Stomach smooth muscle (tissue), 2 donors: Measurements from ENCODE around the gene CTSZ.

Experiments used
- H3K27ac ChIP-seq: one replicate; pipeline ENCODE4 v1.7.0; 2013; ENCODE audit warnings: mild to moderate bottlenecking, low read length, inconsistent platforms
- H3K27me3 ChIP-seq, 2 donors: one replicate each; pipeline ENCODE4 v1.7.0; 2013; ENCODE audit warnings: low read length in 2 of 2; ENCODE audit not compliant: insufficient read depth in 2 of 2, control insufficient read depth in 1 of 2
- H3K36me3 ChIP-seq, 2 donors: one replicate each; pipeline ENCODE4 v1.7.0; 2013; ENCODE audit warnings: low read length in 2 of 2; ENCODE audit not compliant: control insufficient read depth in 2 of 2, insufficient read depth in 2 of 2
- H3K4me1 ChIP-seq: one replicate; pipeline ENCODE4 v1.7.0; 2013; ENCODE audit warnings: low read length; ENCODE audit not compliant: control insufficient read depth, insufficient read depth
- H3K4me3 ChIP-seq, 2 donors: one replicate each; pipeline ENCODE4 v1.7.0; 2013; ENCODE audit warnings: low read length in 2 of 2
- H3K9ac ChIP-seq, 2 donors: one replicate each; pipeline ENCODE4 v1.7.0; 2013; ENCODE audit warnings: low read length in 2 of 2, mild to moderate bottlenecking in 1 of 2
- H3K9me3 ChIP-seq, 2 donors: one replicate each; pipeline ENCODE4 v1.7.0; 2013; ENCODE audit warnings: low read length in 2 of 2; ENCODE audit not compliant: control insufficient read depth in 2 of 2
- donor health status: healthy.
- donor health status: Pancreatic carcinoma.

The CTSZ gene

DNA sequence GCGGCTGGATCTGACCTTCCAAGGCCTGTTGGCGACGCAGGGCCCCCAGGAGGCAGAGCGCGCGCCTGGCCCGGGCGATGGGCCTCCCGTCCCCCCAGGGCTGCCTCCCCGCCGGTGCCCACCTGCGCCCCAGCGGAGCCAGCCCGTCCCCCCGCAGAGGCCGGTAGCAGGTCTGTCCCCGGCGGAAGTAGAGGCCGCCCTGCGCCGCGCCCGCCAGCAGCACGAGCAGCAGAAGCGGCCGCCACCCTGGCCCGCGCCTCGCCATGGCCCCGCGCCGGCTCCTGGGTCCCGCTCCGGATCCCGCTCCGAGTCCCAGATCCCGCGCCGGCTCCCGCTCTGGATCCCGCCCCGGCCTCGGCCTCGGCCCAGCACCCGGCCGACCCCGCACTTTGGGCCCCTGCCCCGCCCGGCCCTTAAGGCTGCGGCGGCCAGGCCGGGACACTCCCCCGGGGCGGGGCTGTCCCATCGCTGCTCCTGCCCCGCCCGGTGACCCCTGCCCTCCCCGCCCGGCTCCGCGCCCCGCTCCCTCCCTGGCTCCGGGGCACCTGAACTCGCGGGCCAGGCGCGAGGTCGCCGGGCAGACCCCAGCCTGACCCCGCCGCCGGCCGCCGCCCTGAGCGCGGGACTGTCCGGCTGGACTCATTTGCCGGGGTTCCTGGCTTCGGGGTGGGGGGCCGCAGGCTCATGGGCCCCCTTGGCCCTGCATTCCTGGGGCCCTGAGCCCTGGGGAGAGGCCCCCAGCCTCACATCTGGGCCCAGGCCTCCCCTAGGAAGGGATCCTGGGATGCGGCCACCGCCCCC lies at the start of gene CTSZ:
Gene CTSZ (minus strand): TSS at position 391 of the 801 bp plus-strand sequence. CDS start 126 bp downstream, at position 265.
- no peaks in the 10 kb centered on the region for H3K9me3 ChIP-seq
- peak within 1 kb of the TSS; percentile 84 to 89 for H3K4me3 ChIP-seq
- peaks cover 30% of the 10 kb centered on the region for H3K4me1 ChIP-seq
- peak within 1 kb of the TSS; percentile 90 to 91 for H3K9ac ChIP-seq
- peaks cover 0 to 2% of the 10 kb centered on the region in 2 donors for H3K36me3 ChIP-seq
- no peaks in the 10 kb centered on the region for H3K27me3 ChIP-seq
- peak within 1 kb of the TSS; percentile 53 for H3K27ac ChIP-seq

DNA sequence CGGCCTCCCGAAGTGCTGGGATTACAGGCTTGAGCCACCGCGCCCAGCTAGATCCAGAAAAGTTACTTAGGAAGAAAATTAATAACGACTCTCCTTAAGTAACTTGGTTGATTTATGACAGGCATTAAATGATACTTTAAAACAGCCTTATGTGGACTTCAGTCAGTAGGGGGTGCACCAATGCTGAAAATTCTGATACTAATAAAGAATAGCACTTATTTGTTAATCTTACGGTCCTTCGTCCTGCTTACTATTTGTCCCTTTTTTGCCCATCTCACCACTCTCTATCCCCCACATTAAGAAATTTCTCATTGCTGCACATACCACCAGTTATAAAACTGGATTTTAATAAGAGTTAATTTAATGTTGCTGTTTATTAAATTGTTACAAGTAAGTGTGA lies 48.2 kb upstream of the CTSZ start:
- Histone ChIP-seq H3K4me3 (no peak overlapping the region), H3K4me1 (no peaks in the 10 kb centered on the region), H3K9ac (no peak overlapping the region), H3K27ac (no peak overlapping the region), H3K36me3 (no peaks in the 10 kb centered on the region), H3K27me3 (peaks cover 3 to 4% of the 10 kb centered on the region in 2 donors), H3K9me3 (no peaks in the 10 kb centered on the region)

DNA sequence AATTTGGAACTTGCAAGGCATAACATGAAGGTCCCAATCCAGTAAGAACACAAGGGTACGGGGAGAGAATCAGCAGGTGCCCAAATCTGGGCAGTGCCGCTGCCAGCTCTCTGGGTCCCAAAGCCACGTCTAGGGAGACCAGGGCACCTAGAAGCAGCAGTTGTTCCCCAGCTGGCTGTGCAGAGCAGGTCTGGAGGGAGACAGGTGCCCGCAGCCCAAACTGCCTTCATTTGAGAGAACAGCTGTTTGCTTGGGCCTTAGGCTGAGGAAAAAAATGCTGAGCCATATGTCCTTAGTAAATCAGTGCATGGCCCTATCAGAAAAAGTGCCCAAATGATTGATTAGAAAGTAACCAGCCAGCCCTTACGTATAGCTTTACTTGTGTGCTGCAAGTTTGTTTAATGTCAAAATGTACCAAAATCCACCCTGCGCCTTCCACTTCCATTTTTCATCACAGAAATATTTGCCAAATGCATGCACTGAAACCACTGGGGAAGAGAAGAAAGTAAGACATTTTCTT lies 44.7 kb upstream of the CTSZ start:
- Histone ChIP-seq H3K9me3 (no peaks in the 10 kb centered on the region), H3K4me1 (no peaks in the 10 kb centered on the region), H3K36me3 (no peaks in the 10 kb centered on the region), H3K4me3 (no peak overlapping the region), H3K27me3 (peaks cover 3 to 4% of the 10 kb centered on the region in 2 donors), H3K27ac (no peak overlapping the region), H3K9ac (no peak overlapping the region)

DNA sequence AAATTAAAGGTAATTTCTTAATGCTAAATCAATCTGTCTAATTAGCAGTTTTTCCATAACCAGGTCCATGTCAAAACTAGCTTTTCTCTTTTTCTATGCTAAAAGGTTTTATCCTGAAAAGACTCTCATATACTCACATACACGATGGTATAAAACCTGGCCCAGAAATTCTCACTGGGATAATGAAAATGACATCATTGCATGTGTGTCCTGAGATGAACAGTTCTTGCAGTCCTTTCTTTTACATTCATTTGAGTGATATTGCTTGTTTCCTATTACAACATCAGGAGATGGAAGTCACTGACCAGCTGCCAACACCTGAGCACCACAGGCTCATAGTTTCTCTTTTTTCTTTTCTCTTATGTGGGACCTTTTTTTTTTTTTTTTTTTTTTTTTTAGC lies 43.4 kb upstream of the CTSZ start:
- Histone ChIP-seq H3K36me3 (no peaks in the 10 kb centered on the region), H3K9ac (no peak overlapping the region), H3K4me3 (no peak overlapping the region), H3K27ac (no peak overlapping the region), H3K9me3 (no peaks in the 10 kb centered on the region), H3K27me3 (peaks cover 3 to 4% of the 10 kb centered on the region in 2 donors), H3K4me1 (no peaks in the 10 kb centered on the region)

DNA sequence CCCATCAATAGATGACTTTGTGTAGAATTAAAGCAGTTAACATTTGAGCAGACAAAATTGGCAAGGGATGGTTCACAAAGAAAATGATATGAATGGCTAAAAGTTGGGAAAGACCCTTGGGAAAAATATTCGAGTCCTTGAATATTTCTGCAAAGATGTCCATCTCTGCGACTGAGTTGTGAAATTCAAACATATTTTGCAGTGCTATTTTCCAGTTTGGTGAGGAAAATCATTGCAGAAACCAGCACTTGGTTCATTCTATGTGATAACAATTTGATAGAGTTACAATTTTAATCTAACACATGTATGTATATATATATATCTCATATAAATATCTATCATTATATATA lies 41.6 kb upstream of the CTSZ start:
- H3K4me3 ChIP-seq, result no peak overlapping the region
- H3K36me3 ChIP-seq, result no peaks in the 10 kb centered on the region
- H3K4me1 ChIP-seq, result no peaks in the 10 kb centered on the region
- peaks cover 3 to 4% of the 10 kb centered on the region in 2 donors for H3K27me3 ChIP-seq
- no peak overlapping the region for H3K9ac ChIP-seq
- no peaks in the 10 kb centered on the region for H3K9me3 ChIP-seq
- no peak overlapping the region for H3K27ac ChIP-seq

DNA sequence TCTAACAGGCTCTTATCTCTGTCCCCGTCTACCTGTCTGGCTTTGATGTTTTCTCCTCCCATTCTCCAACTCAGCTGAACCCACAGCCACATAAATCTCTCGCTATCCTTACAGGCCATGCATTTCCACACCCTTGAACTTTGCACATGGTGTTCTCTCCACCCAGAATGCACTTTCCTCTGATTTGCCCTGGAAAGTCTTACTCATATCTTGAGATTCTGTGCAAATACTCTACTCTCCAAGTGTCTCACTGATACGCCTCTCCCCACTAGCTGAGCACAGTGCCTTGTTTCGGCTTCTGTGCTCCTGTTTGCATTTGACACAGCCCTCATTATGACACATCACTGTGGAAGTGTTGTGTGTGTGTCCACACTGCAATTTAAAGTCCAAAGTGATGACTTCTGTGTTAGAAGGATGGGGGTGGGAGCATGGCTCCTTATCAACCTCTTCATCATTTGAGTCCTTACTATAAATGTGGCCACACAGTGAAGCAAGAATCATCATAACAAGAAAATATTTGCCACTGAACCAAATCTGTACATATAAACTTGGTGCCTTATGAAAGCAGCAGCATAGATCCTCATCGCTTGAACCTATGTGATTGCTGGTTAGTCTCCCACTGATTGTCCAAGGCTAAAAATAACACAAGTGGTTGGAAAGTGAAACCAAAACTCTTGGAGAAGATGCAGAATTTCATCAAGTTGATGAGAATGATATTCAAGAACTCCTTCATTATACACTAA lies 41.1 kb upstream of the CTSZ start:
- H3K9ac ChIP-seq, result no peak overlapping the region
- H3K27ac ChIP-seq, result no peak overlapping the region
- H3K4me3 ChIP-seq, result no peak overlapping the region

DNA sequence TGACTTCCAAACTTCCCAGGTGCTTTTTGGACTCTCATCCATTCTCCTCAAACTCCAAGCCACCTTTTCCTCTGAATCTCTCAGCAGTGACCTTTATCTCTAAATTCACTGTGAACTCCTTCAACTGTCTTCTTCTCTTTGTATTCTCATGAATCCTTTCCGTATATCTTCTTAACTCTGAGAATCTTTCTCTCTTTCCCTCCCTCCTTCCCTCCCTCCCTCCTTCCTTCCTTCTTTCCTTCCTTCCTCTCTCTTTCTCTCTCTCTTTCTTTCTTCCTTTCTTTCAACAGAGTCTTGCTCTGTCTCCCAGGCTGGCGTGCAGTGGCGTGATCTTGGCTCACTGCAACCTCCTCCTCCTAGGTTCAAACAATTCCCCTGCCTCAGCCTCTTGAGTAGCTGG lies 39.8 kb upstream of the CTSZ start:
- Histone ChIP-seq H3K36me3 (no peaks in the 10 kb centered on the region), H3K27me3 (peaks cover 3 to 4% of the 10 kb centered on the region in 2 donors), H3K9me3 (no peaks in the 10 kb centered on the region), H3K27ac (no peak overlapping the region), H3K9ac (no peak overlapping the region), H3K4me3 (no peak overlapping the region), H3K4me1 (peaks cover 8% of the 10 kb centered on the region)

More for the DNA sequence above, 41.1 kb upstream of the CTSZ start:
- no peaks in the 10 kb centered on the region for H3K9me3 ChIP-seq
- no peaks in the 10 kb centered on the region for H3K36me3 ChIP-seq
- H3K27me3 ChIP-seq, result peaks cover 3 to 4% of the 10 kb centered on the region in 2 donors
- peaks cover 3% of the 10 kb centered on the region for H3K4me1 ChIP-seq

DNA sequence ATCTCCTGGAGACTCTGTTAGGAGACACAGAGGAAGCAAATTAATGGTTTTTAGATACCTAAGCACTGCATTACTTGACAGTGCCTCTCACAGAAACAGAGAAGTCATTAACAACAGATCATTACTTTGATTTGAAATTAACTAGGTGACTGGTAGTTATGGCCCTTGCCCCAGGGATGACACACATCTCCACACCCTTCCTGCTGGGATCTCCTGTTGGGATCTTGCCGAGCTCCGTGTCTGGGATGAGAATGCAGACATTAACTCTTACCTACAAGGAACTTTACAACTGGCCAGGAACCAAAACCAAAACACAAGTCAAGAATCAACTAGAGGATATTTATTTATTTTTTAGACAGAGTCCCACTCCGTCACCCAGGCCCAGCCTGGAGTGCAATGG lies 37.7 kb upstream of the CTSZ start:
- peaks cover 15% of the 10 kb centered on the region for H3K4me1 ChIP-seq
- no peaks in the 10 kb centered on the region for H3K27me3 ChIP-seq
- H3K4me3 ChIP-seq, result no peak overlapping the region
- no peaks in the 10 kb centered on the region for H3K36me3 ChIP-seq
- no peaks in the 10 kb centered on the region for H3K9me3 ChIP-seq
- no peak overlapping the region for H3K9ac ChIP-seq
- no peak overlapping the region for H3K27ac ChIP-seq

DNA sequence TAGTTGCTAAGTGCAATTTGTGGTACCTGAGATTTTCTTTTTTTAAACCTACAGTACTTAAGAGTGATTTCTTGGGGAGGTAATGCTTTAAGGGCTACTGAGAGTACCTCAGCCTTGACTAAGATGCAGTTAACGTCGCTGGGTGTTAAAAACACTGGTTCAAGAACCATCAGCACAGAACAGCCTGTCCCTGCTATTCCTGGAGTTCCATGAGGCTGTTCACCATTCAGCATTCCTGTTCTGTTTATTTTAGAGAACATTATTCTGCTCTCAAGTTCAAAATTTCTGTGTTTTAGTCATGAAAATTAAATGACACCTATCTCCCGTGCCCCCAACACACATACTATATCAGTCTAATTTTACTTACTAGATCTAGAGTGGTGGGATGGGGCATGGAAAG lies 37.2 kb upstream of the CTSZ start:
- no peak overlapping the region for H3K9ac ChIP-seq
- no peak overlapping the region for H3K27ac ChIP-seq
- H3K36me3 ChIP-seq, result no peaks in the 10 kb centered on the region
- H3K4me3 ChIP-seq, result no peak overlapping the region
- H3K4me1 ChIP-seq, result peaks cover 15% of the 10 kb centered on the region
- no peaks in the 10 kb centered on the region for H3K27me3 ChIP-seq
- no peaks in the 10 kb centered on the region for H3K9me3 ChIP-seq

DNA sequence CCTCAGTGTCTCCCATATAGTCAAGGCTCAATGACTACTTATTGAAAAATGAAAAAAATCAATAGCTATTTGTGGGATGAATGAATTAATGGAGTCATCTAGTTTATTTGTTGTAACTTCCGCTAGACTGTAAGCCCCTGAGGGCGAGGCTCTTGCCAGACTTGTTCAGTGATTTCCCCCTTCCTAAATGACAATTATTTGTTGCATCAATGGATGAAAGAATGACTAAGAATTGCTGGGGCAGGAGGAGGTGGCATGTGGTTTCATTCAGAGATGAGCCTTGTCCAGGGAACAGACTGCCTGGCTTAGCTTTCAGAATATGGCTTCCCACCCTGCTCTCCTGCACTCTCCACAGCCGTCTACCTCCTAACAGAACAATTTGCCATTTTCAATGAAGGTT lies 36.6 kb upstream of the CTSZ start:
- Histone ChIP-seq H3K36me3 (no peaks in the 10 kb centered on the region), H3K9me3 (no peaks in the 10 kb centered on the region), H3K27me3 (no peaks in the 10 kb centered on the region), H3K9ac (no peak overlapping the region), H3K4me3 (no peak overlapping the region), H3K27ac (peak overlapping the region; percentile 49), H3K4me1 (peaks cover 15% of the 10 kb centered on the region)
